ENCODE measurements around the gene STK35.
"Not testable (repeated sequence)": the region's sequence is repeated elsewhere in the genome, so short reads cannot be mapped to it uniquely, and the experiment has no call there.

The STK35 gene

GRCh38 chr20:2163757-2164156, 62.1 kb downstream of the STK35 start:
- DNase-seq: no peak

GRCh38 chr20:2164421-2164820, 62.8 kb downstream of the STK35 start:
- DNase-seq: no peak

GRCh38 chr20:2164966-2165365, 63.3 kb downstream of the STK35 start:
- DNase-seq: no peak

GRCh38 chr20:2165871-2166270, 64.2 kb downstream of the STK35 start:
- no peak for DNase-seq

- no peak for DNase-seq
Observed at GRCh38 chr20:2167112-2167511, 65.5 kb downstream of the STK35 start.

GRCh38 chr20:2168946-2169345, 67.3 kb downstream of the STK35 start:
- no peak for DNase-seq

GRCh38 chr20:2169456-2170088, 67.9 kb downstream of the STK35 start:
- no peak for DNase-seq

- no peak for DNase-seq
Observed at GRCh38 chr20:2170404-2170803, 68.8 kb downstream of the STK35 start.

- DNase-seq: no peak
Observed at GRCh38 chr20:2171266-2171790, 69.7 kb downstream of the STK35 start.

- DNase-seq: not testable (repeated sequence)
Observed at GRCh38 chr20:2171840-2172239, 70.2 kb downstream of the STK35 start.

- peak; percentile 61 for DNase-seq
Observed at GRCh38 chr20:2172305-2173175, 70.9 kb downstream of the STK35 start.

- no peak for DNase-seq
Observed at GRCh38 chr20:2173186-2173585, 71.6 kb downstream of the STK35 start.

- no peak for DNase-seq
Observed at GRCh38 chr20:2174067-2174466, 72.4 kb downstream of the STK35 start.

GRCh38 chr20:2176946-2177345, 75.3 kb downstream of the STK35 start:
- no peak for DNase-seq

GRCh38 chr20:2178318-2179232, 76.9 kb downstream of the STK35 start:
- DNase-seq: no peak

- DNase-seq: no peak
Observed at GRCh38 chr20:2179233-2179580, 77.6 kb downstream of the STK35 start.

GRCh38 chr20:2179949-2180348, 78.3 kb downstream of the STK35 start:
- DNase-seq: no peak

- no peak for DNase-seq
Observed at GRCh38 chr20:2183381-2183780, 81.8 kb downstream of the STK35 start.

- DNase-seq: not testable (repeated sequence)
Observed at GRCh38 chr20:2184933-2185332, 83.3 kb downstream of the STK35 start.

GRCh38 chr20:2195614-2196013, 94.0 kb downstream of the STK35 start:
- DNase-seq: no peak

GRCh38 chr20:2197166-2197565, 95.5 kb downstream of the STK35 start:
- DNase-seq: no peak

Measured in inflammatory macrophage treated with lipopolysaccharide for 4 hours (primary cell).